Embryonic facial prominence (tissue), 1 donor: ENCODE results near the gene CLMN.
A peak's percentile ranks its signal among the peaks of the same experiment; 100 is the strongest.
"Not testable (repeated sequence)": the region's sequence is repeated elsewhere in the genome, so short reads cannot be mapped to it uniquely, and the experiment has no call there.

Experiments
- DNase-seq: peaks from one replicate; pipeline ENCODE4 v3.0.0-alpha.2; 2016; ENCODE audit errors: extremely low spot score

Gene CLMN

GRCh38 chr14:95287176-95287754, 32.4 kb downstream of the CLMN start:
- no peak for DNase-seq

- DNase-seq = no peak
Measured at GRCh38 chr14:95286645-95287044, 33.1 kb downstream of the CLMN start.

- DNase-seq = no peak
Measured at GRCh38 chr14:95285566-95285965, 34.1 kb downstream of the CLMN start.

GRCh38 chr14:95283802-95284201, 35.9 kb downstream of the CLMN start:
- not testable (repeated sequence) for DNase-seq

GRCh38 chr14:95282986-95283380, 36.7 kb downstream of the CLMN start:
- DNase-seq = not testable (repeated sequence)

GRCh38 chr14:95282354-95282985, 37.2 kb downstream of the CLMN start:
- no peak for DNase-seq

- DNase-seq = no peak
Measured at GRCh38 chr14:95281560-95282176, 38.0 kb downstream of the CLMN start.

GRCh38 chr14:95275494-95275893, 44.2 kb downstream of the CLMN start:
- DNase-seq = no peak

GRCh38 chr14:95274874-95275273, 44.8 kb downstream of the CLMN start:
- no peak for DNase-seq

GRCh38 chr14:95274279-95274678, 45.4 kb downstream of the CLMN start:
- DNase-seq = no peak

- no peak for DNase-seq
Measured at GRCh38 chr14:95273001-95273978, 46.4 kb downstream of the CLMN start.

- DNase-seq = no peak
Measured at GRCh38 chr14:95272057-95272456, 47.7 kb downstream of the CLMN start.

GRCh38 chr14:95270203-95270602, 49.5 kb downstream of the CLMN start:
- no peak for DNase-seq

GRCh38 chr14:95269493-95269892, 50.2 kb downstream of the CLMN start:
- DNase-seq = no peak

GRCh38 chr14:95268350-95268749, 51.4 kb downstream of the CLMN start:
- DNase-seq = no peak

GRCh38 chr14:95267306-95267705, 52.4 kb downstream of the CLMN start:
- no peak for DNase-seq

- peak; percentile 76 for DNase-seq
Measured at GRCh38 chr14:95265106-95266094, 54.3 kb downstream of the CLMN start.

- DNase-seq = no peak
Measured at GRCh38 chr14:95264271-95264973, 55.3 kb downstream of the CLMN start.

- DNase-seq = no peak
Measured at GRCh38 chr14:95263527-95264231, 56.0 kb downstream of the CLMN start.

- no peak for DNase-seq
Measured at GRCh38 chr14:95262511-95262891, 57.2 kb downstream of the CLMN start.
